NCI-H128 (cell line): Measurements from ENCODE around the gene DIPK1B.

ENCODE experiments used
- DNase-seq: peaks from one replicate; lab custom pipeline; 2025; ENCODE audit not compliant: unreplicated experiment; lab: John Stamatoyannopoulos, UW

DIPK1B gene

DNA sequence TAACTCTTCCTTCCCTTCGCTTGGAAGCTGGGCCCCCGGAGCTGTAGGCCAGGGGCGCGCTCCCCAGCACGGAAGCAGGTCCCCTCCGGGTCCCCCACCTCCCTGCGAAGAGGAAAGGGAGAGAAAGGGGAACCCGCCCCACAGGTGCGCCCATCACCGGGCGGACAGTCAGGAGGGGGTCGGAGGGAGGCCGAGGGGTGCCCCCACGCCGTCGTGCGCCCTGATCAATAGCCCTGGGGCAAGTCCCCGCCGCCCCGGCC is 25.9 kb upstream of the DIPK1B start:
- no peak for DNase-seq

DNA sequence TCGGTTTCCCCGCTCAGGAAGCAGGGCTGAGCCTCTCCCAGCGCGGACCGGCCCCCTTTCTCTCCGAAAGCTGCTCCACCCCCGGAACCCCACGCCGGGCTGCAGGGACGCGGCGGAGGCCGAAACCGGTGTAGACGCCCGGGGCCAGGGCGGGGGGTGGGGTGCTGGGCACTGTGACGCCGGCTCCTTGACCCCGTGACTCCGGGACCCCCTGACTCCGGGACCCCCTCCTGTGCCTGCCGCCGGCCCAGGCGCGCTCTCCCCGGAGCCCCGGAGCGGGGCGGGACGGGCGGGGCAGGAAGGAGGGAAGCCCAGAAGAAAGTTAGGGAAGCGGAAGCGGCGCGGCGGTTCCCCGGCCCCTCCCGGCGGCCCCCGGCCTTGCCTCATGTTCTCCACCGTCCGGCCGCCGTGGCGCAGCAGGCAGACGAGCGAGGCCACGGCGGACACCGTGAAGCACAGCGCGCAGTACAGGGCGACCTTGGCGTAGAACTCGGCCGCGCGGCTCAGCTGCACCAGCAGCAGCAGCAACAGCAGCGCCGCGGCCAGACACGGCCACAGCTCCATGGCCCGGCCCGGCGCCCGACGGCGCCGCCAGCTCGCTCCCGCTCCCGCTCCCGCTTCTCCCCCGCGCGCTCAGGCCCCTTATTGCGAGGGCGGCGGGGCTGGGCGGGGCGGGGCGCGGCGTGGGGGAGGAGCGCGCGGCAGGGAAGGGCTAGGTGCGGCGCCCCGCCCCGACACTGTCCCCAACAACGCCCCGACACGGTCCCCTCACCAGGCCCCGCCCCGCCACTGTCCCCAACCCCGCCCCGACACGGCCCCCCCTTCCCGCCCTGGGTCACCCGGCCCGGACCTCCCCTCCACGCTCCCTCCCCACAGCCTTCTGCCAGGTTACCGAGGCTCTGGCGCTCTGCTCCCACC is 25.3 kb upstream of the DIPK1B start, which contains the start of gene AGPAT2:
TSS of gene AGPAT2 (minus strand) at position 664 of the 918 bp plus-strand sequence. CDS start at position 564, 100 bp downstream.
- peak; percentile 40 for DNase-seq

DNA sequence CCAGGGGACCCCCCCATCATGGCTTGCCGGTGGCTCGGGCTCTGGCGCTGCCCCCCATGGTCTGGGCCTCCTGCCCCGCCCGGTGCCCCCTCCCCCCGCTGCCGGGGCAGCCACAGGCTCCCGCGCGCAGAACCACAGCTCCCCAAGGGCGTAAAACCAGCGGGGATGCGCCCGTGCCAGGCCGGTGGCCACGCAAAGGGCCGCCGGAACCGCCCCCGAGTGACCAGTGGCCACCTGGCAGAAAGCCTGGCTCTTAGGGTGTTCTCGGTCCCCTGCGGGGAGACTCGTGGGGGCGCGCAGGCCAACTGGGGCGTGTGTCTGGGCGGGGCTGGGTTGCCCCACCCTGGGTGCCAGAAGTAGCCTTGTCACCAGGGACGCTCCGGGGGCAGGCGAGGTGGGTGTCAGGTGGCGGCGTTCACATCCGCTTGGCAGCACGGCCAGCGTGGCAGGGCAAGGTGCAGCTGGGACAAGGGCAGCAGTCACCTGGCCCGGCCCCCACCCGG is 24.6 kb upstream of the DIPK1B start:
- no peak for DNase-seq

DNA sequence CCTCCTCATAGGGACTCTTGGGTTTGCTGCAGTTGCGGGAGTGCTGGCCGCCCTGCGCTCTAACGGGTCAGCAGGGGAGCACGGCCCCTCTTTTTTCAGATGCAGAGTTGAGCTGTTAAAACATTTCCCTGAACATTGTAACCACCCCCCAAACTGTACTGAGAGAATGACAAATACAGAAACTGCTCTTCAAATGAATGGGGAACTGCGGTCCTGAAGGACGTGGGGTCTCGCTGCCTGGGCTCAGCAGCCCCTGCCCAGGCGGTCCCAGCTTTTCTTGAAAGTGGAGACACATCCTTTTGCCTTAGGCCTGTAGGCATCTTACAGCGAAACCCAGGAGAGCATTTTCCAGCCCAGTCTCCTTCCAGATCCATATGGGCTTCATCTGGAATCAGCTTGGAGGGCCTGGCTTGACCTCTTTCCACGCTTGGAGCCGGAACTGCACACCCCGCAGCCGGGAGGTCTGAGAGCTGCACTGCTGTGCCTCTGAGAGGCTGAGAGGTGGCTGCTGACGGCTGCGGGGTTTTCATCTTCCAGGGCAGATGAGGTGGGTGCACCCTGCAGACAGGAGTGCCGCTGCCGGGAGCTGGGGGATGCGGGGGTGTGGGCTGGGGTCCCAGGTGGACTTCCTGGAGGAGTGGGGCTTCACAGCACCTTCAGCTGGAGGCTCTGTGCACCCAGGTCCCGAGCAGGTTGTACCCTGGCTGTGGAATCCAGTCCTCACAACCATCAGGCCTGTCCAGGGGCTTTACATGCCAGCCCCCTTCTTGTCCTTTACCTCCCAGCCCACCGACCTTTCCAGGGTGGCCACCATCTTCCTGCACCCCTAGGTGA is 23.9 kb upstream of the DIPK1B start:
- no peak for DNase-seq

DNA sequence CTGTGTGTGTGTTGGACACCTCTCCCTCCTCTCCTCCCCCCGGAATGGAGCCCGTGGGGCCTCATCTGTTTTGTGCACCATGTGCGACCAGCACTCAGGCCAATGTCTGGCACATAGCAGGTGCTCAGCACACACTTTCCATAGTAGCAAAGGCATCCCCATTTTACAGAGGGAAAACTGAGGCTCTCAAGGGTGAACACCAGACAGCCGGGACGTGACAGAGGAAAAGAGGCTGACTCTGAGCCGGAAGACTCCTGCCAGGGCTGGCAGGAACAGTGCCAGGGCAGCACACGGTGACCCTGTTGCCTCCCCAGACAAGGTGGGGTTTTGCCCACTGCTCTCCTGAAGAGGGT is 23.3 kb upstream of the DIPK1B start:
- no peak for DNase-seq

DNA sequence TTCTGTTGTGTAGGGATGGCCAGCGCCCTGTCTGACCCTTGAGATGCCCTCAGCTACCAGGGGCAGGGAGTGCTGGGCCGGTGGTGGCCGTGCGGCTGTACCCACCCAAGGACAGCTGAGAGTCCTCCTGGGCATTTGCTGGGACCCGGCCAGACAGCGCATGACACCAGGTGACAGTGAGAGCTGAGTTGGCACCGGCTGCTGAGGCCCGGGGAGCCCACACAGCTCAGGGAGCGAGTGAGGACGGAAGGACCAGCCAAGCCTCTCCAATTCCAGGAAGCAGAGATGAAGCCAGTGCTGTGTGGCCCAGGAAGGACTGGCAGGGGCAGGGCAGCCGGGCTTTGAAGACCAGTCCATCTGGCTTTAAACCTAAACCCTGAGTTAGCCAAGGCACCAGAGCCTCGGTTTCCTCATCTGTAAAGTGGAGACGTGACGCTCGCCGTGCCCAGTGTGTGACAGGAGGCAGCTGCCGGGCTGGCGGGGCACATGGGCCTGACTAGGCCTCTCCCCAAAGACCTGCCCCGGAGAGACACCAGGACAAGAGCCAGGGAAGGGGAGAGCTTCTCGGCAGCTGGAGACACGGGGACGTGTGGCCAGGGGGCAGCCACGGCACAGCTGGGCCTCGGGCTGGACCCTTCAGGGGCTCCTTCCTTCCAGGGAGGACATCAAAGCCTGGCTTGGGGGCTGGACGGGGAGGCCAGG is 22.1 kb upstream of the DIPK1B start:
- DNase-seq: no peak

DNA sequence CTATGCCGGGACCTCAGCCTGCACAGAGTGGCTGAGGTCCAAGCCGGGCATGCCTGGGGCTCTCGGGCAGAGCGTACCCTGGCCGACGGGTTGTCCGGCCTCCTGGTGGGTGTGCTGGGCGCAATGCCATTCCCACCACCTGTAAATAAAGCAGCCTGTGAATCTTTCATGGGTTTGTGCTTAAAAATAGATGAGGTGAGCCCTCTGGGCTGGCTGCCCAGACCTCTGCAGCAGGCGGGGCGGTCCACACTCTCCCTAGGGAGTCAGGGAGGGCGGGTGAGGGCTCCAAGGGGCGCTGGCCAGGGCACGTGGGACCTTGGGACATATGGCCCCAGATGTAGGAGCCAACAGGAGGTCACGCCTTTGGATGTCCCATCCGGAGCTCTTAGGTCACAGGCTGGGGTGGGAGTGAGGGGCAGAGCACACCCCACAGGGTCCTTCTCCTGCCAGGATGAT is 21.5 kb upstream of the DIPK1B start:
- DNase-seq: no peak

DNA sequence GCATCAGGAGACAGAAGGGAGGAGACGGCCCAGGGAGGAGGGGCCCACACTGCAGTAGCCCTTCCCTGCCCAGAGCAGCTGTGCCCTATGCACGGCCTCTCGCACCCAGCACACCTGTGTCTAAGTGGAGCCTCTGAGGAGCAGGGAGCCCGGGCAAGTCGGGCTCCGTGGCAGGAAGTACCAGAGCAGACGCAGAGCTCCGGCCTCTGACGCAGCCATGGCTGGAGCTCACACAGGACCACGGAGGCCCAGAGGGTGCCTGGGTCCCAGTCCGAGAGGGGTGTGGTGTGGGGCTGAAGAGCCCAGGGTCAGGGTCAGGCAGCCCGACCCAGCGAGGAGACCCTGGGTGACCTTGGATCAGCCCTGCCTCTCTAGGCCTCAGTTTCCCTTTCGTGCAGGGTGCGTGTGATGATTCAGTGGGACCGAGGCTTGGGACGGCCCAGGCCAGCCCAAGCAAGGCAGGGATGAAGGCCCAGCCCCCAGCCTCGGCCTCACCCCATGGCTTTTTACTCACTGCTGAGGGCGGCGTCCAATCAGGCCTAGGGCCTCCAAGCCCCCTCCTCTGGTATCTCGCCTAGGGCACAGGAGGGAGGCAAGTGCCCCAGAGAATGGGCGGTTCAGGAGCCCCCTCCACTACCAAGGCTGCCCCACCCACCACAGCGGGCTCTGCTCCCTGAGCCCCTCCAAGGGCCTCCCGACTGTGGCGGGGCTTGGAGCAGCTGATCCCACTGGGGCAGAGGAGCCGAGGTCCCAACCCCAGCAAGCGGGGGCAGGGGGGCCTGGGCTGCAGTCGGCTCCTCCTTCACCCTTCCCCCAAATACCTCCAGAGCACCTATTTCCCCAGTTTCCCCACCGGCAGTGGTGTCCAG is 20.8 kb upstream of the DIPK1B start:
- DNase-seq: no peak

DNA sequence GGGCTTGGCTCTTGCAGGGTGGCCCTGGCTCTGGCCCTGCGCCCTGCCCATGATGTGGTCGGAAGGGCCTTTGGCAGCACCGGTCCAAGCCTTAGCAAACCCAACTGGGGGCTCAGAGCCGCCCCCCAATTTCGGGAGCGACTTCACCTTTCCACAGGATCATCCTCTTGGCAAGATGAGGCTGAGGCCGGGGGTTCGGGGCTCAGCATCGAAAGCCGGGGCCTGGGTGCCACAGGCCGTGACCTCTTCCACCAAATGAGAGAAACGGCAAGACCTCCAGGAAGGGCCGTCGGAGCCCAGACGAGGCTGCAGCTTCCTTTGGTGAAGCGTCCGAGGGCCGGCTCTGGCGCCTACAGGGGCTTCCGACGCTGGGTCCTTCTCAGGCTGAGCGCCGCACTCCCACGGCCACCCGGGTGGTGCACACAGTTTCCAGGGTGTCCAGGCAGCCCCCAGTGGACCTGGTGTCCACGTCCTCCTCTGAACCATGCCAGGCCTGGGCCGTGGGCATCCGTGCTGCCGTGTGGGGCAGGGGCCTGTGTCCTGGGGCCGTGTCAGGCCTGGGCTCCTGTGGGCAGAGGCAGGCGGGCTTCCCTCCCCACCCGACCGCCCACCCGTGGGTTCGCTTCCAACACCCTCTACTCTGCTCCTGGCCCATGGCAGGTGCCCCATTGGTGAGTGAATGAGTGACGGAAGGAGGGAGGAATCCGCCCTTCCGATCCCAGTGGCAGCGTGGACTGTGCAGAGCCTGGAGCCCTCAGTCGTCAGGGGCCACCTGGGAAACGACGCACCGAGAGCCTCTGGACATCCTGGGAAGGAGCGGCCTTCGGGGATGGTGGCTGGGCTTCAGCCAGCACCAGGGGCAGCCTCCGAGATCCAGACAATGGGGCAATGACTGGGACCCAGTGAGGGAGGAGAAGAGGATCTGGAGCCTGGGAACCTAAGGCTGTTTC is 19.9 kb upstream of the DIPK1B start:
- DNase-seq: no peak

DNA sequence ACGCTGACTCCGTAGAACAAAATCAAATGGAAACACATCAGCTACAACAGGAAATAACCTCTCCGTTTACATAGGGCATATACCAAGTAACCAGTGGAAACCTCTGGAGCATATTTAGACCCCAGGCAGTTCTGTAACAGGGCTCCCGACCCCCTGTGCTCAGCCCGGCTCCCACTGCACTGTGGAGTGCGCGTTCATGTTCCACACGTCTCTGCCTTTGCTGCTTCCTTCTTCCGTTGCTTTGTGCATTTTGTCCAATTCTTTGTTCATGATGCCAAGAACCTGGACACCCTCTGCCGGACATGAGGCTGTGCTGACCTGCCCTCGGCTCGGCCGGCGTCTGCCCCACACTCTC is 19.3 kb upstream of the DIPK1B start:
- DNase-seq: no peak

DNA sequence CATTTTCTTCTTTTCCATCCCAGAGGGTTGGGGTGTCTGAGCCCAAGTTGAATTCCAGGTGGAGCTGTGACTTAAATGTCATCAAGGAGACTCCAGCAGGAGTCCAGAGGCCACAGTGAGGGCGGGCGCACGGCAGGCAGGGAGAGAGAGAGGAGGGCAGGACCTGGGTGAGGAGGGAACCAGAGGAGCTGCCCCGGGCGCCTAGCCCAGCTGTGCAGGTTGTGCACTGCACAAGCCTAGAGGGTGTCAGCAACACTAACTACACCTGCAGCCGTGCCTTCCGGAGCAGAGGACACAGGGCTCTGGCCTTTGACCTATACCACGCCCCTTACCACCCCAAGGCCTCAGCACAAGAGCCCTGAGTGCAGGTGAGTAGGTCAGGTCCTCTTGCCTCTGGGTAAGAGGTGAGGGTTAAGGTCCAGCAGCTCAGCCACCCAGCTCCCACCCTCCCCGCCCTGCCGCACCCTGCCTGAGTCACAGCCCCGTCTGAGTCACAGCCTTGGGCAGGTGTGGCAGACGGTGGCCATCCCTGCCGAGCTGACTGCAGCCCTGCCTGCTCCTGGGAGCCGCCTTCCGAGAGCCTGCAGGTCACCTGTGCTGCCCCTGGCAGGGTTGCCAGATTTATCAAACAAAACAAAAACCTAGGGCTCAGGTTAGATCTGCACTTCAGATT is 18.7 kb upstream of the DIPK1B start:
- no peak for DNase-seq

DNA sequence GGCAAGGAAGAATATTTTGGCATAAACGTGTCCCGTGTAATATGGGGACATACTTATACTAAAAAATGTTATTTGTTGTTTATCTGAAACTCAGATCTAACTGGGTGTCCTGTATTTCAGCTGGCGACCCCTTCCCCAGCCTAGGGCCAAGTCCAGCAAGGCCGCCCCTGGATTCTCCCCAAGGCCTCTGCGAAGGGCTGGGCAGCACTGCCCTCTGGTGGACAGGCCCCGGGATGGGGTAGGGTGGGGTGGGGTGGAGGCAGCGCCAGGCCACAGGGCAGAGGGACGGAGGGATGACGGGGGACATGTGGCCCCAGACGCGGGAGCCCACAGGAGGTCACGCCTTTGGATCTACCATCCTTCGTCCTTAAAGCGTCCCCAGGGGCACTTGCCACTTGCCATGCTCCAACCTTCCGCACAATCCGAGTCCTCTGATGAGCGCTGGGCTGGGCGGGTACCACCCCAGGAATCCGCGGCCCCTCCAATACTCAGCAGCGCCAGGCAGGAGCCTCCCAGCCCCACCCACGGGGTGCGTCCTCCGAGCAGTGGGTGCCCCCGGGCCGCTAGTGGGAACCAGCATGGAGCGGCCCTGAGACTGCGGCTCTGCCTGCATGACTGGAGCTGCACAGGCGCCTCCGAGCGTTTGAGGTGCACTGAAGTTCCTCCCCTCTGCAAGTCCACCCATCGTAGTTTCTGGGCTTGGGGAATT is 18.1 kb upstream of the DIPK1B start:
- no peak for DNase-seq

DNA sequence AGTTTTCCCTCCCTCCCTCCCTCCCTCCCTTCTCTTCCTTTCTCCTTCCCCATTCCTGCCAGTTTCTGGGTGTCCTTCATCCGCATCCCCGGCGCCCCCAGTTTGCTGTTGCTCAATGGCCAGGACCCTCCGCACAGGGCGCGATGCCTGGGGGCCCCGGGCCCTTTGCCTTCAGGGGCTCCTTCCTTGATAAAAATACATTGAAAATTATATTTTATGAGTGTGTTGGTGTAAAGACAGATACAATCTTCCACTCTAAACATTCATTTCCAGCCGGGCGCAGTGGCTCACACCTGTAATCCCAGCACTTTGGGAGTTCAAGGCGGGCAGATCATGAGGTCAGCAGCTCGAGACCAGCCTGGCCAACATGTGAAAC is 17.5 kb upstream of the DIPK1B start:
- no peak for DNase-seq

DNA sequence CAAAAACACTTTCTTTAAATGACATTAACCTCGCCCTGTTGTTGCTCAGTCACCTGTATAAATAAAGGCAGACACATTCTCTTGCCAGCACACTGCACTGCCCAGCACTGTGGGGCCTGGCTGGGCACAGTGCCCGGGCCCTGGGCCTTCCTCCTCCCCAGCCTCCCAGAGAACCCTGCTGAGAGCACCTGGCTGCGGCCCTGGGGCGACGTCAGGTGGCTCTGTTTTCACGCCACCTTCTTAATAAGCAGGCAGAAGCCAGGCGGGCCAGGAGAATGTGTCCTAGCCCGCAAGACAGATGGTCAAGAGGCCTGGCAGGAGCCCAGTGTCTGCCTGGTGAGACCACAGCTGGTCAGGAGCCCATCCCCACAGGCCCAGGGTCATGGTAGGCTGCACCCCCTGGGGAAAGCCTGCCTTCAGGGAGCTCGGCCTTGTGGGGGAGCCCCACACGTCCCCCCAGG is 16.9 kb upstream of the DIPK1B start:
- DNase-seq: peak; percentile 39

DNA sequence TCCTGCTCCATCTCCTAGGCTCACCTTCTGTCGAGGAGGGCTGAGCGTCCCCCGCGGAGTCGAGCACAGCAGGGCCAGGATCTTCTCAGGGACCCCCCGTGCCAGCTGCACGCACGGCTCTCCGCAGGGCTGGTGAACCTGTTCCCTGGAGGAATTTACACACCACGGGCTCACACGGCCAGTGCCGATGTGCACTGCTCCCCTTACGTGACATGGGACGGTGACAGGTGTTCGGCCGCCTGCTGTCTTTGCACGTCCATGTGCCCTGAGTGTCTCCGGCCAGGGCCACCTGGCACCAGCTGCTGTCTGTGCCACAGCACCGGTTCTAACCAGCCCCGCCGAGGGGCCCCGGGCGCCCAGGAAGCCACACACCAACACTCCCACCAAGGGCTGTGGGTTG is 16.4 kb upstream of the DIPK1B start:
- DNase-seq: no peak

DNA sequence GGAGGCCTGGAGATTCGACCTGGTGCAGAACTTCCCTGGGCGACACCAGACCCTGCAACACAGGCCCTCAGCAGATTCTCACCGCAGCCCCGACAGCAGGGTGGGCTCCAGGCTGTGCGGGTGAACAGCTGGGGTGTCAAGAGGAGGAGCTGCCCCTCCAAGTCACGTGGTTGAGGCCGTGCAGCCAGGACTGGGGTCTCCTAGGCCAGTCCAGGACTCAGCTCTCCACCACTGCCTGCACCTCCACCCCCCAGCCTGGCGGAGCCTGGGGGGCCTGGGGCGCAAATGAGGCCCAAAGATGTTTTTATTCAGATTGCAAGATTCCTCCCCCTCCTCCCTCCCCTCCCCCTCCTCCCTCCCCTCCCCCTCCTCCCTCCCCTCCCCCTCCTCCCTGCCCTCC is 15.9 kb upstream of the DIPK1B start:
- no peak for DNase-seq

DNA sequence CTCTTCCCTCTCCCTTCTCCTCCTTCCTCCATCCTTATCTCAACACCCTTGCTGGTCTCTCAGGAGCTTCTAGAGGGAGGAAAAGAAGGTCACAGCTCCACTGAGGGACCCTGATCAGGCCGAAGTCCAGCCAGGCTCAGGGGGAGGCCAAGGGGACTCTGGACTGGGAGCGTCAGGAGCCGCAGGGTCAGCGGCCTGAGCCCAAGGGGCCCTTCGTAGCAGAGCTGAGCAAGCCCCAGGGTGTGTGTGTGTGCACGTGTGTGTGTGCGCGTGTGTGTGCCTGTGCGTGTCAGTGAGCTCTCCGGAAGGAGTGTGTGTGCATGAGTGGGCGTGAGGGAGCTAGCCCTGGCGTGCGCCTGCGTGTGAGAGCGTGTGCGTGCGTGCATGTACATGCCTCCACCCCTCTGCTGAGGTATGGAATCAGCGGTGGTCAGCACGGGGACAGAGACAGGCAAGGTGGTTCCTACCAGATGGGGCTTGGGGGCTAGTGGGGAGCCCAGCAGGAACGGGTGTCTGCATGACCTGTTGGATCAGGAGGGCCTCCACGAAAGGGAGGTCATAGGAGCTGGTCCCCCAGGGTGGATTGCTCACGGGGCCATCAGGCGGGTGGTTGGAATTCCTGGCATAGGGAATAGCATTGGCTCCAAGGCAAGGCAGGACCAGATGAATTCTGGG is 15.1 kb upstream of the DIPK1B start:
- no peak for DNase-seq
